HG03175 (cell line): ENCODE results near the gene GFER.
"Not testable (repeated sequence)": the region's sequence is repeated elsewhere in the genome, so short reads cannot be mapped to it uniquely, and the experiment has no call there.

ENCODE experiments used
- ATAC-seq: cut with Tn5 transposase; IDR thresholded peaks from one replicate; pipeline ENCODE4 v1.9.1; 2021; ENCODE audit warnings: mild to moderate bottlenecking, moderate library complexity; ENCODE audit not compliant: unreplicated experiment

GFER gene

GRCh38 chr16:2004795-2005517 lies 21.0 kb downstream of the GFER start:
- ATAC-seq = no peak

DNA sequence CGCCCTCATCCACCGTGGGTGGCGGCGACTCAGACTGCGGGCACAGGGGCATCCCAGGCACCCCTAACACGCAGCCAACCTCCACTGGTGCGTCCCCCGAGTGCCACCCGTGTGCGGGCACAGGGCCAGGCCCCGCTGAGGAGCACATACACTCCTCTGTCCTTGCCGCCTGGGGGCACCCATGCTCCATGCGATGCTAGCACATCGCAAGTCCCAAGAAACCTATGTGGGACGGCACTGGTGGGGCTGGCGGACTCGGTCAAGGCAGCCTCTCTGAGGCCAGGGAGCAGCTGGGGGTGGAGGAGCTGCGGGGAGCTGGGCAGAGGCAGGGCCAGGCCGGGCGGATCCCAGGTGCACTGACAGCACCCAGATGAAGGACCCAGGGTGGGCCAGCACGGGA lies 21.7 kb downstream of the GFER start:
- no peak for ATAC-seq

GRCh38 chr16:2006317-2006716 lies 22.3 kb downstream of the GFER start:
- ATAC-seq = no peak

DNA sequence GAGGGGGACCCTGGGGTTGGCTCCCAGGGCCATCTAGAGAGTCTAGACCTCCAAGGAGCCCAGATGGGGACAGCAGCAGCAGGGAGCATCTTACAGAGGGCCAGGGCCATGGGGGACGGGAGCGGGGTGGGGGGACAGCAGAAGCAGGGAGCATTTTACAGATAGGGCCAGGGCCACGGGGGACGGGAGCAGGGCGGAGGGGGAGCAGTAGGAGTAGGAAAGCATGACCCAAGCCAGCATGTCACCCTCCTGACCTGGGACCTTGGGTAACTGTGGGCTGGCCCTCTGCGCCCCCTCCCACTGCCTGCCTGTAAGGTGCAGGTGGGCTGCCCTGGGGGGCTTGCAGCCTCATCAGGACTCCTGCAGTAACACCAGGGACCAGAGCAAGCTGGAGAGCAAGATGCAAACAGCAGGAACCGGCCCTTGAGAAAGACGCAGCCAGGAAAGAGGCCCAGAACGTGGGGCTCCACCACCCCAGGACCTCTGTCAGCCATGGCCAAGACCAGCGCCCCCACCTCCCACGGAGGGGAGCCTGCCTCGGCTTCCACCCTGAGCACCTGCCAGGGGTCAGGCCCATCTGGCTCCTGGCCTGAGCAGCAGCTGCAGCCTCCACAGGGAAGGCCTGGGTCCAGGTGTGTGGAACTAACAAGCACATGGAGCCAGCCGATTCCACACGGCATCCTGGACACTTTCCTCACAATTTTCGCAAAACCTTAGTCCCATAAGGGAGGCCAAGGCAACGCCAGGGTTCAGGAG lies 23.3 kb downstream of the GFER start:
- no peak for ATAC-seq

DNA sequence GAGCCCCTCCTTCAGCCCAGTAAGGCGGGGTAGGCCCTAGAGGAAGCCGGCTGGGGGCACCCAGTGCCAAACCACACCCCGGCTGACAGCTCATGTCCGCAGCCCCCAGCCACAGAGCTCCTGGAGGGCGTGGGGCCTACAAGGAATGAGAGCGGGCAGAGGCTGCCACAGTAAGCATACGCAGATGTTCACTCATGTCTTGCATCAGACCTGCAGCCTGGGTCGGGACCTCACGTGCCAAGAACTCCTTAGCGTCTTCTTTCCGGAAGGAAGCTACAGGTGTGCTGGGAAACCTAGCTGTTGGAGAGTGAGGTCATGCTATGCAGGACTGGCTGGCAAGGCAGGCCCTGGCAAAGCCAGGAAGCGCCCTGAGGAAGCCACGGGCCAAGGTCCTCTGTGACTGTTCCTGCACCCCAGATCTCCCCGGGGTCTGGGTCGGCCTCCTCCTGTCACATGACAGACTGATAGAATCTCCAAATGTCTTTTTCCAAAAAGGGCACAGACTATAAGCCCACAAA lies 24.1 kb downstream of the GFER start:
- ATAC-seq = no peak

- no peak for ATAC-seq
Measured at GRCh38 chr16:2008631-2009163, 24.7 kb downstream of the GFER start.

DNA sequence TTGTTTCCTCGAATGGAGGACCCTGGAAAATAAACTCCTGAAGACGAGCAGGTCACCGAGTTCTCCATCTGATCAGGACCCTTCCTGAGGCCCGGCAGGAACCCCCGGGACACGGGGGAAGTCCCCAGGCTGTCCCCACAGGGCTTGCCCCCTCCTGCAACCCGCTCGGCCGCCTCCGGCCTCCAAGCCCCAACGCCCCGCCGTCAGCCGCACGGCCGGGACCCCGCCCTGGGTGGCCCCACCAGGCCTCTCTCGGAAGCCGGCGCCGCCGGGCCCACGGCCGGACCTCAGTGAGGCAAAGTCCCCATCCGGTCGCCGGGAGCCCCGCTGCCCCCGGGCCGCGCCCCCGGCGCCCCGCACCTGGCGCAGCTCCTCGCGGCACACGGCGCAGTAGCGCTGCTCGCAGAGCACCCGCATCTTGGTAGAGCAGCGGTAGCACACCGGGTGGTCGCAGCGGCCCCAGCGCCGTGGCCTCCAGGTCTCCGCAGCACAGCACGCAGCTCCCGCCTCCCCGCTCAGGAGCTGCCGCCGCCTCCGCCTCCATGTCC lies 25.2 kb downstream of the GFER start:
- ATAC-seq = peak; percentile 45

DNA sequence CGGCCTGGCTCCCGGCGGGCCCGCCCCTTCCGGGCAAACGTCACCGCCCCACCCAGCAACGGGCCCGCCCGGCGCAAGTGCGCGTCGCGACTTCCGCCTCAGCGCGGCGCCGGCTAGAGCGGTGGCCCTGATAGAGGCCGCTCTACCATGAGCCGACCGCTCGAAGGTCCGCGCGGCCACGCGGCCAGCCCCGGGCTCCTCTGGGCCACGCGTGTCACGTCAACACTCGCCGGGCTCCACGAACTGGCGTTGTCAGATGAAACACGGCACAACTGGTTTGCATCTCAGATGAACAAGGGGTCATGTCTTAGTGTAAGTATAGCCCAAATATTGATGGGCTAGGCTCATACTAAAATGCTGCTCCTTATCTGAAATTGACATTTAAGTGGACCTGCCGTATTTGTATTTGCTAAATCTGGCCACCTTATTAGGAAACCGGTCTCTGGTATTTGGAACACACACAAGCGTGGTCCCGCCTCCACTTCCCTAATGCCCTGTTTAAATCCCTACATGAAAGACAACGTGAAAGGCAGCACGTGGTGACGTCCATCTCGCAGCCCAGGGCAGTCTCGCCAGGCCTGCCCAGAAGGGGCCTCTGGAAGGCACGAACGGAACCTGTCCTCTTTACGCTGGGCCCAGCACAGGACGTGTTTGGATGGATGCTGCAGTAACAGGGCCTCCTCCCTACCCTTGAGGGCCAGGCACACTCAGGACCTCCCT lies 26.0 kb downstream of the GFER start, which contains the start of gene ZNF598:
Gene ZNF598, minus strand, starts transcription at position 31 of the 720 bp plus-strand sequence.
- peak; percentile 85 for ATAC-seq

GRCh38 chr16:2011726-2012125 lies 27.7 kb downstream of the GFER start:
- not testable (repeated sequence) for ATAC-seq

DNA sequence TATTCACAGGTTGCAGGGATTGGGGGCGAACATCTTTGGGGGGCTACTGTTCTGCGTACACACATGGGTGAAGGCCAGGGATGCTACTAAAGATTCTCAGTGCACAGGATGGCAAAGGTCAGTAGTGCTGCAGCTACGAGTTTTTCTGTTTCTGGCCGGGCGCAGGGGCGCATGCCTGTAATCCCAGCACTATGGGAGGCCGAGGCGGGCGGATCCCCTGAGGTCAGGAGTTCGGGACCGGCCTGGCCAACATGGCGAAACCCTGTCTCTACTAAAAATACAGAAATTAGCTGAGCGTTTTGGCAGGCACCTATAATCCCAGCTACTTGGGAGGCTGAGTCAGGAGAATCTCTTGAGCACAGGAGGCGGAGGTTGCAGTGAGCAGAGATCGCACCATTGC lies 29.5 kb downstream of the GFER start:
- ATAC-seq = no peak

DNA sequence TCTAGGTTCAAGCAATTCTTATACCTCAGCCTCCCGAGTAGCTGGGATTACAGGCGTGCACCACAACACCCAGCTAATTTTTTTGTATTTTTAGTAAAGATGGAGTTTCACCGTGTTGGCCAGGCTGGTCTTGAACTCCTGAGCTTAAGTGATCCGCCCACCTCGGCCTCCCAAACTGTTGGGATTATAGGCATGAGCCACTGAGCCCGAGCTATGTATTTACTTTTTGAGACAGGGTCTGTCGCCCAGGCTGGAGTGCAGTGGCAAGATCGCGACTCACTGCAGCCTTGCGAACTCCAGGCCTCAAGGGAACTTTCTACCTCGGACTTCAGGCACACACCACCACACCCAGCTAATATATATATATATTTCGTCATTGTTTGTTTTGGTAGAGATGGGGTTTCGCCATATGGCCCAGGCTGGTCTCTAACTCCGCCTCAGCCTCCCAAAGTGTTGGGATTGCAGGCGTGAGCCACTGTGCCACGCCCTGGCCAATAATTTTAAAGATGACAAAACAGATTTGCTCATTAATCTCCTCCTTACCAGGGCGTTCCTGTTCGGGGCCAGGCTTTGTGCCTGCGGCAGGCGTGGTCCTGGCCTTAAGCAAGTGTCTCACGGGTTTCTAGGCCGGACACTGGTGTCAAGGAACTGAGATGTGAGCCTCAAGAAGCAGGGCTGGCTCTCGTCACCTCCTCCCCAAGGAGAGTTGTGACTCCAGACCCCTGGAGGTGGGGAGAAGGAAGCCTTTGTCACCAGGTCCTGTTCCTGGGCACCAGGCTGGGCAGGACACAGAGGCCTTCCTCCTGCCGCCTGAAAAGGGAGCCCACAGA lies 31.3 kb downstream of the GFER start:
- ATAC-seq = no peak

GRCh38 chr16:2015947-2016208 lies 31.9 kb downstream of the GFER start:
- ATAC-seq = no peak

DNA sequence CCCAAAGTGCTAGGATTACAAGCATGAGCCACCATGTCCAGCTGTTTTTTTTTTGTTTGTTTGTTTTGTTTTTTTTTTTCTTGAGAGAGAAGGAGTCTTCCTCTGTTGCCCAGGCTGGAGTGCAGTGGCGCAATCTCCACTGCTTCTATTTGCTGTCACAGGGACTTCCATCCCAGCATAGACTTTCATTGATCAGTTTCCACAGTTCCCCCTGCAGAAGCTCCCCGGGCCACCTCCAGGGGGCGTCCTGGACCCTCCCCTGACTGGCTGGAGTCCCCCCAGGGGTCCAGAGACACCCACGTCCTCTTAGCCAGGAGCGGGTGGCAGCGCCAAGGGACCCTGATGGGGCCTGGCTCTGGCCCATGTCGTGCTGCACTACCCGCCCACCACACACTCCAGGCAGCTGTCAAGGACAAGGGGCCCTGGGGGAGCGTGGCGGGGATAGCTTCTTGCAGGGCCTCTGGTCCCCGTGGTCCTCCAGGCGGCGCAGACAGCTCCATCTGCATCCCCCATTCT lies 32.5 kb downstream of the GFER start:
- no peak for ATAC-seq

DNA sequence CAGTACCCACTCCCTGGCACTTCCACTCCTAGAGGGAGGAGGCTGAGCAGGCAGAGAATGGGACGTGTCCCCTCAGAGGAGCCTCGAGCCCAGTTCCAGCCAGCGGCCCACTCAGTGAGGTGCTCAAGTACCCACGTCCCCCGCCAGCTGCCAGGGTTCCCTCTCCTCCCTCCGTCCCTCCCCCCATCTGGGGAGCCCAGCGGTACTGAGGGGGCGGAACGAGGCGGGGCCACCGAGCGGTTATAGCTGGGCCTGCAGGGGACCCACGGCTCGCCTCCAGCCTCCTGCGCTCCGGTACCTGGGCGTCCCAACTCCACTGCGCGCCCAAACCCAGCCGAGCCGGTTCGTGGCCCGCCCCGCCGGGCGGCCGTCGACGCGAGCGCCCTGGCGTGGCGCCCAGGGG lies 35.5 kb downstream of the GFER start, which contains the start of gene NPW:
Gene NPW, plus strand, starts transcription at position 268 of the 403 bp plus-strand sequence.
- no peak for ATAC-seq

DNA sequence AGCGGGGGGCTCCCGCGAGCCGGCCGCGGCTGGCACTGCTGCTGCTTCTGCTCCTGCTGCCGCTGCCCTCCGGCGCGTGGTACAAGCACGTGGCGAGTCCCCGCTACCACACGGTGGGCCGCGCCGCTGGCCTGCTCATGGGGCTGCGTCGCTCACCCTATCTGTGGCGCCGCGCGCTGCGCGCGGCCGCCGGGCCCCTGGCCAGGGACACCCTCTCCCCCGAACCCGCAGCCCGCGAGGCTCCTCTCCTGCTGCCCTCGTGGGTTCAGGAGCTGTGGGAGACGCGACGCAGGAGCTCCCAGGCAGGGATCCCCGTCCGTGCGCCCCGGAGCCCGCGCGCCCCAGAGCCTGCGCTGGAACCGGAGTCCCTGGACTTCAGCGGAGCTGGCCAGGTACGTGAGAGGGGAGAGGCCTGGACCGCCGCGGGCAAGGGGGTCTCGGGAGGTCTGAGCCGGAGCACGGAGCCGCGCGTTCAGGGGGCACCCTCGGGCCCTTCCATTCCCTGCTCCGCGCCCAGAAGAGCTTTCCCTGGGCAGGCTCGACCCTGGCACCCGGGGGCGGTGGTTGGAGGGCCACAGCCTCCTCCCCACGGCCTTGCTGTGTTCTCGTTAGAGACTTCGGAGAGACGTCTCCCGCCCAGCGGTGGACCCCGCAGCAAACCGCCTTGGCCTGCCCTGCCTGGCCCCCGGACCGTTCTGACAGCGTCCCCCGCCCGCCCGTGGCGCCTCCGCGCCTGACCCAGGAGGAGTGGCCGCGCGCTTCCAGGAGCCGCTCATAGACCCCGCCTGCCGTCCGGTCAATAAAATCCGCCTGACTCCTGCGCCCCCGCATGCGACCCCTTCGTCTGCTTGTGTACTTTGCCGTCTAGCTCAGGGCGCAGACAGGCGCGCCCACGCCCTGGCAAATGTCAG lies 36.2 kb downstream of the GFER start:
- ATAC-seq = no peak

GRCh38 chr16:2022723-2023091 lies 38.7 kb downstream of the GFER start:
- peak; percentile 27 for ATAC-seq

GRCh38 chr16:2023092-2024031 lies 39.4 kb downstream of the GFER start:
- peak; percentile 79 for ATAC-seq

DNA sequence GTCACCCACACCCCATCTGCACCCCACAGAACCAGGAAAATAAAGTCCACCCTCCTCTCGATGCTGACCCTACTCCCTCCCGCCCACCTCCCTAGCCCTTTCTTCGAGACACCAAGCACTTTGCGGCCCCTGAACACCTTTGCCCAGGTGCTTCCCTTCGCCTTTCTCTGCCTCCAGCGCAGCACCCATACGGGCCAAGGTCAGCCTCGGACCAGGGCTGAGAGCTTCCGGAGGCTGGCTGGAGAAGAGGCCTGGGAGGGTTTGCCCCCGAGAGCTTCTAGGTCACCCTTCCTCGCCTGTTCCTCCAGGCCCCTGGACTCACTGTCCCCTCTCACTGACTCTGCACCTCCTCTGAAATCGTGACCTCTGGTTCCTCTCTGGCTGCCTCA lies 40.0 kb downstream of the GFER start:
- no peak for ATAC-seq
